NCI-H2227 (cell line): ENCODE data around the gene CHDH.

Experiments
- DNase-seq: peaks from one replicate; lab custom pipeline; 2025; ENCODE audit not compliant: unreplicated experiment; lab: John Stamatoyannopoulos, UW

The CHDH gene

GRCh38 chr3:53856964-53857363 is 10.7 kb upstream of the CHDH start:
- no peak for DNase-seq

- no peak for DNase-seq
Measured at GRCh38 chr3:53850895-53851294, 4.7 kb upstream of the CHDH start.

DNA sequence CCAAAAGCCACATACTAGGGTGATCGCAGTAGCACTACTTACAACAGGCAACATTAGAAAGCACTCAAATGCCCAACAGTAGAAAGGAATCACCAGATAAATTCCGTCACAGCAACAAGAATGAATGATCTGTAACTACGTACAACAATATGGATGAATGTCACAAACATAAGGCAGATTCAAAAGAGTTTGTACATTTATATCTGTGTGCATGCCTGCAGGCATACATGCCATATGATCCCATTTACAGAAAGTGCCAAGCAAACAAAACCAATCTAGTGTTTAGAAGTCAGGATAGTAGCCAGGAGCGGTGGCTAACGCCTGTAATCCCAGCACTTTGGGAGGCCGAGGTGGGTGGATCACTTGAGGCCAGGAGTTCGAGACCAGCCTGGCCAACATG is 3.7 kb upstream of the CHDH start:
- DNase-seq, result no peak

- DNase-seq, result no peak
Measured at GRCh38 chr3:53846851-53847155, 584 bp upstream of the CHDH start.

GRCh38 chr3:53845881-53846133 is 412 bp downstream of the CHDH start:
- no peak for DNase-seq

DNA sequence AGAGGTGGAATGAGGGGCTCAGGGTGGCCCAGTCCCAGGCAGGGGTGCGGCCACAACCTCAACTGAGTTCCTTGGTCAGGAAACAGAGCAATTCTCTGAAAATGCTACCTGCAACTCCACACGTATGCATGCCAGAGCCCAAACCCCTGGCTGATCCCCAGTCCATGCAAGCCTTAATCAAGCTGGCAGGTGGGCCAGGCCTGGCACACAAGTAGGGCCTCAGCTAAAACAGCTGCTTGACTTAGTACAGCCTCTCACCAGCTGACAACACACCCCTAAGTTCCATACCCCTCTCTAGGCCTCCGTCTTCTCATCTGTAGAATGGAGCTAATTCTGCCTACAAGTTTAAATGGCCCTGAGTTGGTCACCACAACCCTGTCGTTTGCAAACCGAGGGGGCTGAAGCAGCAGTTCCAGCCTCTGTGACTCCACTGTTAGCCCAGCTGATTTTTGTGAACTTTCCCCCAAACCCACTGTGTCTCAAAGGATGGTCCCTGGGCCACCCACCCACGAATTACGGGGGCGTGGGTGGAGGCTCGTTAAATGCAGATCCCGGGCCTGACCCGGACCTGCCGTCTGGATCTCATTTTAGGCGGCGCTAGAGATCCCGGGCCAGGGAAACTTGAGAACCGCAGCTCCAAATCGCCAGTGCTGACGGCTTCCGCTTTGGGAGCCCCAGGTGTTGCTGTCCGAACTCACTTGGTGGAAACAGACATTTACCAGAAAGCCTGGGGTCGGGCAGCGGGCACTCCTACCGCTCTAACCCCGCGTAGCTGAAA is 927 bp downstream of the CHDH start:
- DNase-seq, result peak; percentile 24

- DNase-seq, result no peak
Measured at GRCh38 chr3:53844262-53845102, 1.7 kb downstream of the CHDH start.

GRCh38 chr3:53843195-53844177 is 2.7 kb downstream of the CHDH start:
- no peak for DNase-seq

- peak; percentile 6 for DNase-seq
Measured at GRCh38 chr3:53842436-53843194, 3.6 kb downstream of the CHDH start.

DNA sequence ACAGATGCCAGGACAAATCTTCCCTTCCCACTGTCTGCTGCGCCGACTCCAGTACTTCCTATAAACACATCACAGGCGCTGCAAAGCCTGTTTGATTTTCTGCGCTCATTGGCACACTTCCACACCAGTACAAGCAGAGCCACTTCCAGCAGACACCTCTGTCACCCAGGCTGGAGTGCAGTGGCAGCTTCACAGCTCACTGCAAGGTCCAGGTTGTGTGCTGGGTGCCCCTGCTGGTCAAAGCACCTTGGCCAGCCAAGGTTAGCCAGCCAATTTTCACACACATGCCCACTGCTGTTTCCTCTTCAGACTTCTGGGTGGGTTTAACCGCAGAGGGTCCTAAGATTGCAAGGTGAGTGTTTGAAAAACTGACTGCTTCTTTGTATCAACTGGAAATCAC is 4.9 kb downstream of the CHDH start:
- DNase-seq, result no peak

GRCh38 chr3:53837331-53837730 is 8.9 kb downstream of the CHDH start:
- DNase-seq, result no peak

DNA sequence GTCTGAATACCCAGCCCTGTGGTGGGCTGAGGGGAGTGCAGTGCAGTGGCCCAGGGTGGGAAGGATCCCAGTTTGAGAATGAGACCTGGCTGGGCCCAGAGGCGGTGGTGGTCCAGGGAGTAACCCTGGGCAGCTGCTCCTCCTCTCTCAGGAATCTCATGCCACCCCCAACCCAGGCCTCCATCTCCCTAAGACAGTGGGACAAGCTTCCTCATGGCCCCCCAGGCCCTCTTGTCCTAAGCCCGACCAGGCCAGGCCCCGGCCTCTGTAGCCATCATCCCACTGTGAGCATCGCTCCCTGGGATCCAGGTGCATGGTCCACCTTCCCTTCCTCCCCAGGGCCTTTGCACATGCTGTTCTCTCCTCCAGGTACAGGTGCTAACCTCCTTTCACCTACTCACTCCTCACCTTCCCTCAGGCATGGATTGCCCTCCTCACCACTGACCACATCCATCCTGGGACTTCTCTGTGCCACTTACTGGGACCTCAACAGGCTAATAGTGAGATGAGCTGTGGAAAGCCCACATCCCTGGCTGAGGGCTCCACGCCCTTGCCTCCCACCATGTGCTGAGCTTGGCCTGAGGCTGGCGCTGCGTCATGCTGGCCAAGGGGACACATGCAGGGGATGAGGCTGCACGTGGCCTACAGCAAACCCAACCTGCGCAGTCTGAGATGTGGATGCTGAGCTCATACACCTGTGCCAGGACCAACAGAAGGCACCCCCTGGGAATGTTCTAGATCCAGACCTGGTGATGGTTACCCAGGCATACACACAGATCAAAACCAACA is 9.9 kb downstream of the CHDH start:
- no peak for DNase-seq

DNA sequence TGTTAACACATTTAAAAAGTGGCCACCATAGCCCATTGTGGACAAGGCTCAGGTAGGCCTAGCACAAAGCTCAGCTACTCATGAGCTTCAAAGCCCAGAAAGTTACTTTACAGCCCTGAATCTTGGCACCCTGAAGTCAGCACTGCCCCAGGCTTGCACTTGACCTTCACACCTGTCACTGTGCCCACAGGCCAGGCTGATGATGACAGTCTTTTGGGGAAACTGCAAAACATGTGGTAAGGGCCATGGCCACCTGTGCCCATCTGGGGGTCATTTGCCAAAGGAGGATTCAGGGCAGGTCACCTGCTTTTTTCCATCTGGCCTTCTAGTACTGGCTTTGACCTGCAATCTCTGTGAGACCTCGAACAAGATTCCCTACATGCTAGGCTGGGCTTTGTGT is 11.0 kb downstream of the CHDH start:
- DNase-seq, result no peak

- no peak for DNase-seq
Measured at GRCh38 chr3:53834429-53835095, 11.7 kb downstream of the CHDH start.

- DNase-seq, result no peak
Measured at GRCh38 chr3:53833700-53834099, 12.5 kb downstream of the CHDH start.

GRCh38 chr3:53833053-53833645 is 13.1 kb downstream of the CHDH start:
- no peak for DNase-seq

DNA sequence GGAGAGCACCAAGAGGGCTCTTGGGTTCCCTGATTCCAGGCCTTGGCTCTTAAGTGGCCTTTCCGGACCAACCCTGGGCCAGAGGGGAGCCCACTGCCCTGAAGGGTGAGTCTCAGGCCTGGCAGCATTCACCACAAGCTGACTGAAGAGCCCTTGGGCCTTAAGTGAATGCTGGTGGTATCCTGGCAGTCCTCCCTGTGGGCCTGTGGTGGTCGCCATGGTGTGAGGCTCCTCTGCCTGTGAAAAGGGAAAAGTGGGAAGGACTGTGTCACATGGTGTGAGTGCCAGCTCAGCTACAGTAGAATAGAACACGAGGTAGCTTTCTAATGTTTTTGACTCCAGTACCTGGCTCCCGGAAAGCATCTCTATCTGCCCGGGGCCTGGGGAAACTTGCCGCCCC is 15.3 kb downstream of the CHDH start:
- no peak for DNase-seq

GRCh38 chr3:53829605-53830004 is 16.6 kb downstream of the CHDH start:
- DNase-seq, result no peak

DNA sequence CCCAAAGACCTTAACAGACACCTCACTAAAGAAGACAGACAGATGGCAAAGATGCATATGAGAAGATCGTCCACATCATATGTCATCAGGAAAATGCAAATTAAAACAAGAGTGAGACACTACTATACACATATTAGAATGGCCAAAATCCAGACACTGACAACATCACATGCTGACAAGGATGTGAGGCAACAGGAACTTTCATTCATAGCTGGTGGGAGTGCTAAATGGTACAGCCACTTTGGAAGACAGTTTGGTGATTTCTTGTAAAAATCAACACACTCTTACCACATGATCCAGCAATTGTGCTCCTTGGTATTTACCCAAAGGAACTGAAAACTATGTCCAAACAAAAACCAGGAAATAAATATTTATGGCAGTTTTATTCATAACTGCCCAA is 17.6 kb downstream of the CHDH start:
- no peak for DNase-seq
